IPS-NIHi11 (cell line): Measurements from ENCODE around the gene GINS3.

Source experiments
- DNase-seq: peaks from one replicate; pipeline ENCODE4 v3.0.0; 2012; ENCODE audit warnings: mixed read lengths, low spot score

The GINS3 gene

GRCh38 chr16:58392215-58393137 is at the start of gene GINS3:
Gene GINS3, plus strand, starts transcription at chr16:58392471. Its CDS starts 131 bp downstream, at chr16:58392602.
- DNase-seq: peak; percentile 94

- DNase-seq: no peak
These were observed 48.7 kb upstream of the GINS3 start for GRCh38 chr16:58343562-58343961.

GRCh38 chr16:58345574-58346354 is 46.5 kb upstream of the GINS3 start:
- DNase-seq: no peak

GRCh38 chr16:58346831-58347371 is 45.4 kb upstream of the GINS3 start:
- no peak for DNase-seq

- no peak for DNase-seq
These were observed 43.3 kb upstream of the GINS3 start for GRCh38 chr16:58348986-58349385.

- DNase-seq: no peak
These were observed 39.6 kb upstream of the GINS3 start for GRCh38 chr16:58352690-58353089.

- no peak for DNase-seq
These were observed 32.1 kb upstream of the GINS3 start for GRCh38 chr16:58360041-58360634.

GRCh38 chr16:58361726-58362125 is 30.5 kb upstream of the GINS3 start:
- DNase-seq: no peak

- DNase-seq: no peak
These were observed 28.4 kb upstream of the GINS3 start for GRCh38 chr16:58363746-58364393.

- DNase-seq: no peak
These were observed 26.6 kb upstream of the GINS3 start for GRCh38 chr16:58365623-58366022.

GRCh38 chr16:58366247-58367031 is 25.8 kb upstream of the GINS3 start:
- no peak for DNase-seq

GRCh38 chr16:58367252-58367651 is 25.0 kb upstream of the GINS3 start:
- DNase-seq: no peak

- no peak for DNase-seq
These were observed 20.4 kb upstream of the GINS3 start for GRCh38 chr16:58371841-58372240.

- no peak for DNase-seq
These were observed 16.9 kb upstream of the GINS3 start for GRCh38 chr16:58375386-58375785.

- DNase-seq: no peak
These were observed 14.3 kb upstream of the GINS3 start for GRCh38 chr16:58377932-58378331.

GRCh38 chr16:58378401-58378800 is 13.9 kb upstream of the GINS3 start:
- no peak for DNase-seq

- no peak for DNase-seq
These were observed 12.5 kb upstream of the GINS3 start for GRCh38 chr16:58379736-58380135.

GRCh38 chr16:58381661-58382060 is 10.6 kb upstream of the GINS3 start:
- DNase-seq: no peak

GRCh38 chr16:58384437-58385055 is 7.7 kb upstream of the GINS3 start:
- DNase-seq: no peak

- DNase-seq: no peak
These were observed 7.0 kb upstream of the GINS3 start for GRCh38 chr16:58385218-58385773.
